Fibroblast of the aortic adventitia (primary cell): Measurements from ENCODE around the gene NAE1. TPM values are rescaled to one million over a fixed set of nuclear protein-coding genes. Genes with fewer than 3 reads are reported as not detected.

ENCODE experiments used
- DNase-seq: peaks from one replicate; pipeline ENCODE4 v3.0.0-alpha.2; 2010; ENCODE audit warnings: low read depth
- H3K4me3 ChIP-seq: 2 replicates; pipeline ENCODE4 v1.5.1; 2011; ENCODE audit warnings: low read depth, mild to moderate bottlenecking, control low read depth, low read length, moderate library complexity
- CTCF ChIP-seq: IDR thresholded peaks from 2 replicates; pipeline ENCODE4 v1.5.1; 2011; ENCODE audit warnings: mild to moderate bottlenecking, low read length, control low read depth, inconsistent platforms; ENCODE audit not compliant: insufficient read depth
- total RNA-seq: library from RNA; depleted of rRNA; stranded (reverse); fragments of >200 nt; gene quantifications from 2 replicates; pipeline ENCODE4 v1.2.3, GENCODE V29; 2012; ENCODE audit warnings: low replicate concordance

Gene NAE1
- total RNA-seq, 1 donor, result 71.3 TPM

GRCh38 chr16:66849549-66849948 is 18.8 kb upstream of the NAE1 start:
- no peak overlapping the region for H3K4me3 ChIP-seq
- TF ChIP-seq CTCF, result no peak
- DNase-seq, result no peak

- DNase-seq, result no peak
- TF ChIP-seq CTCF, result no peak
- no peak overlapping the region for H3K4me3 ChIP-seq
Measured at GRCh38 chr16:66849021-66849420, 18.2 kb upstream of the NAE1 start.

DNA sequence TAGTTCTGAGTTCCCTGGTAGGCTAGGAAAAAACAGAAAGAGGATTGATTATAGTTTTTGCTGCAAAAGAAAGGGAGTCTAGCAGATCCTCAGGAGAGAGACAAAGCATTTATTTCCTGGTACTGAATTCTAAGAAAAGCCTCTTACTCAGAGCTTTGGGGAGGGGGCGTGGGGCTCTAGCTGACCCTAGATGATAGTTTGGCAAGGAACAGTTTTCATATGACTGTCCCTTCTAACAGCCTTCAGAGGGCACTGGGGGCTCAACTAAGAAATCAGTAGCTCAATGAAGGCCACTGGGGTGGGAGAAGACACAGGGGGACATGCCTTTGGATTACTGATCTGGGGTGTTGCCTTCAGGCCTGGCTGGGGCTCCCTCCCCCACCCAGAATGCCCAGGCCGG is 17.4 kb upstream of the NAE1 start:
- H3K4me3 ChIP-seq, result no peak overlapping the region
- no peak for TF ChIP-seq CTCF
- DNase-seq, result no peak

DNA sequence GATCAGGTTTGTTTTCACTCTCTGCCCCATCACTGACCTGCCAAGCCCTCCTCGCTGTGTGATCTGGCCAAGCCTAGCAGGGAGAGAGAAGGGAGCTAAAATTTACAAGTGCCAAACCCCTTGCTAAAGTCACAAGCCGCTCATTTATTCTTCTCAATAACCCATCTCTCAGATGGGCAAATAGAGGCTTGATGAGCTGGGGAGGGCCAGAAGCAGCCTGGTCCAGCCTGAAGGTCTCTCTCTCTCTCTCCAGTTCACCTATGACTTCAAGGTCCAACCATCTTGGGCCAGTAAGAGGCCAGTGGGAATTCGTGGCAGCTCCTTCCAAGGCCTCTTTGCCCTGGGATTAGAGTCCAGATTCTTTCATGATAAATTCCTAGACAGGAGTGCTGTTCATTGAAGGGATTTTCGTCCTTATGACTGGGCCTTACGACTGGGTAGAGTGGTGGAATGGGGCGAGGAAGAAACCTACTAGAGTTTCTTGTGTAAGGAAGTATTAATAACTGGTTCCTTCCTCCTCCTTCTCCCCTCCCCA is 16.8 kb upstream of the NAE1 start:
- no peak for DNase-seq
- no peak for TF ChIP-seq CTCF
- no peak overlapping the region for H3K4me3 ChIP-seq

DNA sequence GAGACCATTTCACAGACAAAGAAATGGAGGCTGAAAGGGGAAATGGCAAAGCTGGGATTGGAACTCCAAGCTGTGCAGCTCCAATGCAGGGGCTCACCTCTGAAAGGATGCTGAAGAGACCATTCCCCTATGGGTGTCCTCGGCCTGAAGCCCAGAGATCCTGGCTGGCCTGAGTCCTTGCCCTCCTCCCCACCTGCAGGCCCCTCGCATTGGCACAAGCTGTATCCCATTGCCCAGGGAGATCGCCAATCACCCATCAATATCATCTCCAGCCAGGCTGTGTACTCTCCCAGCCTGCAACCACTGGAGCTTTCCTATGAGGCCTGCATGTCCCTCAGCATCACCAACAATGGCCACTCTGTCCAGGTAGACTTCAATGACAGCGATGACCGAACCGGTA is 16.1 kb upstream of the NAE1 start:
- no peak overlapping the region for H3K4me3 ChIP-seq
- DNase-seq, result no peak
- TF ChIP-seq CTCF, result no peak

- no peak for DNase-seq
- no peak overlapping the region for H3K4me3 ChIP-seq
- TF ChIP-seq CTCF, result no peak
Measured at GRCh38 chr16:66846266-66846665, 15.5 kb upstream of the NAE1 start.

DNA sequence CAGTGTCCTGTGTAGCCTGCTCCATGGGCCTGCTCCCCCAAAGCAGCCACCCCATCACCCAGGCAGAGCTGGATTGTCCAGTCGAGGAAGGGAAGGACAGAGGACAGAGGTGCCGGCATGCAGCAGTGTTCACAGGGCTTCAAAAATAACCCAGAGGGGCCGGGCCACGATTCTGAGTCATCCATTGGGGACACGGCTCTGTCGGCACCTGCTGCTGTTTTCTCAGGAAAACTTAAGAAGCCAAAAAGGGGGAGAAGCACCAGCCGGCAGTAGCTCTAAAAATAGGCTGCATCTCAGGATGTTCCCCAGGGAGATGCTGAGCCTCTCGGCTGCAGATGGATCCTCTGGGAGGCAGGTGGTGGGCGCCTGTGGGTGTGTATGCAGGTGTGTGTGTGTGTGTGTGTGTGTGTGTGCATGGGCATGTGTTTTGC is 15.0 kb upstream of the NAE1 start:
- H3K4me3 ChIP-seq, result no peak overlapping the region
- no peak for DNase-seq
- no peak for TF ChIP-seq CTCF
